ENCODE data around the gene MLLT3.

Gene MLLT3

DNA sequence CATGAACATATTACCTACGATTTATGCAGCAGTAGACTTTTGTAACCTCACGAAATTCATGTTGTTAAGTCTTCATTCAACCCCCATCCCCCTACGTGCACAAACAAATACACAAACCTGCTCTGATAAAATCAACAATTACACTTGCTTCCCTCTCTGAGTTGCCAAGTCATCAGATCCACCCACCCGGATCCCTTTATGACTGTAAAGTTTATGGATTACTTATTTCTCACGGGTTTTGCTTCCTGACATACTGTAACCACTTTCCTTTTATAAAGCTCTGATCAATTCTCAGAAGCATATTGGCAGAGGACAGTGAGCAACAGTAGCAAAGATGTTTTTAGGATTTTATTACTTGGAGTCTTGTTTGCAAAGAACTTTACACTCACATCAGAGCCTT lies 70.5 kb downstream of the MLLT3 start:
- DNase-seq (ENCODE audit: low spot score): peak; percentile 53
- Mint-ChIP-seq H3K27ac (peak overlapping the region; percentile 9), H3K36me3 (ENCODE audit: low read depth) (peaks cover 12% of the 10 kb centered on the region), H3K27me3 (ENCODE audit: low read depth) (no peaks in the 10 kb centered on the region), H3K4me3 (peak overlapping the region; percentile 57), H3K9me3 (no peaks in the 10 kb centered on the region), H3K4me1 (ENCODE audit: low read depth) (peaks cover 57% of the 10 kb centered on the region)

GRCh38 chr9:20551236-20551635 lies 71.1 kb downstream of the MLLT3 start:
- H3K4me1 Mint-ChIP-seq (ENCODE audit: low read depth): peaks cover 57% of the 10 kb centered on the region
- H3K36me3 Mint-ChIP-seq (ENCODE audit: low read depth): peaks cover 12% of the 10 kb centered on the region
- H3K4me3 Mint-ChIP-seq: peak overlapping the region; percentile 57
- H3K27me3 Mint-ChIP-seq (ENCODE audit: low read depth): no peaks in the 10 kb centered on the region
- no peaks in the 10 kb centered on the region for H3K9me3 Mint-ChIP-seq
- no peak for DNase-seq (ENCODE audit: low spot score)
- H3K27ac Mint-ChIP-seq: no peak overlapping the region

GRCh38 chr9:20550326-20550725 lies 72.0 kb downstream of the MLLT3 start:
- H3K9me3 Mint-ChIP-seq: no peaks in the 10 kb centered on the region
- no peak for DNase-seq (ENCODE audit: low spot score)
- peaks cover 12% of the 10 kb centered on the region for H3K36me3 Mint-ChIP-seq (ENCODE audit: low read depth)
- H3K27ac Mint-ChIP-seq: no peak overlapping the region
- H3K27me3 Mint-ChIP-seq (ENCODE audit: low read depth): no peaks in the 10 kb centered on the region
- peaks cover 55% of the 10 kb centered on the region for H3K4me1 Mint-ChIP-seq (ENCODE audit: low read depth)
- no peak overlapping the region for H3K4me3 Mint-ChIP-seq

GRCh38 chr9:20549053-20549452 lies 73.2 kb downstream of the MLLT3 start:
- DNase-seq (ENCODE audit: low spot score): no peak
- Mint-ChIP-seq H3K27ac (no peak overlapping the region), H3K27me3 (ENCODE audit: low read depth) (no peaks in the 10 kb centered on the region), H3K4me1 (ENCODE audit: low read depth) (peaks cover 44% of the 10 kb centered on the region), H3K9me3 (no peaks in the 10 kb centered on the region), H3K4me3 (no peak overlapping the region), H3K36me3 (ENCODE audit: low read depth) (peaks cover 18% of the 10 kb centered on the region)

- no peaks in the 10 kb centered on the region for H3K27me3 Mint-ChIP-seq (ENCODE audit: low read depth)
- H3K4me1 Mint-ChIP-seq (ENCODE audit: low read depth): peaks cover 18% of the 10 kb centered on the region
- no peak overlapping the region for H3K4me3 Mint-ChIP-seq
- peaks cover 45% of the 10 kb centered on the region for H3K36me3 Mint-ChIP-seq (ENCODE audit: low read depth)
- H3K27ac Mint-ChIP-seq: no peak overlapping the region
- DNase-seq (ENCODE audit: low spot score): no peak
- H3K9me3 Mint-ChIP-seq: peaks cover 25% of the 10 kb centered on the region
These were observed 77.2 kb downstream of the MLLT3 start for GRCh38 chr9:20545023-20545622.

GRCh38 chr9:20540169-20540863 lies 82.0 kb downstream of the MLLT3 start:
- peaks cover 48% of the 10 kb centered on the region for H3K36me3 Mint-ChIP-seq (ENCODE audit: low read depth)
- no peak overlapping the region for H3K27ac Mint-ChIP-seq
- peaks cover 17% of the 10 kb centered on the region for H3K4me1 Mint-ChIP-seq (ENCODE audit: low read depth)
- H3K4me3 Mint-ChIP-seq: no peak overlapping the region
- no peaks in the 10 kb centered on the region for H3K27me3 Mint-ChIP-seq (ENCODE audit: low read depth)
- DNase-seq (ENCODE audit: low spot score): no peak
- H3K9me3 Mint-ChIP-seq: peaks cover 37% of the 10 kb centered on the region

GRCh38 chr9:20538956-20539355 lies 83.3 kb downstream of the MLLT3 start:
- peaks cover 20% of the 10 kb centered on the region for H3K4me1 Mint-ChIP-seq (ENCODE audit: low read depth)

GRCh38 chr9:20538092-20538491 lies 84.2 kb downstream of the MLLT3 start:
- H3K9me3 Mint-ChIP-seq: peaks cover 33% of the 10 kb centered on the region
- no peaks in the 10 kb centered on the region for H3K27me3 Mint-ChIP-seq (ENCODE audit: low read depth)
- H3K4me3 Mint-ChIP-seq: no peak overlapping the region
- H3K36me3 Mint-ChIP-seq (ENCODE audit: low read depth): peaks cover 37% of the 10 kb centered on the region
- peaks cover 16% of the 10 kb centered on the region for H3K4me1 Mint-ChIP-seq (ENCODE audit: low read depth)
- no peak overlapping the region for H3K27ac Mint-ChIP-seq
- DNase-seq (ENCODE audit: low spot score): no peak

More at GRCh38 chr9:20538956-20539355, 83.3 kb downstream of the MLLT3 start:
- Mint-ChIP-seq H3K36me3 (ENCODE audit: low read depth) (peaks cover 41% of the 10 kb centered on the region), H3K27ac (no peak overlapping the region), H3K27me3 (ENCODE audit: low read depth) (no peaks in the 10 kb centered on the region), H3K4me3 (no peak overlapping the region), H3K9me3 (peaks cover 37% of the 10 kb centered on the region)
- DNase-seq (ENCODE audit: low spot score): no peak

DNA sequence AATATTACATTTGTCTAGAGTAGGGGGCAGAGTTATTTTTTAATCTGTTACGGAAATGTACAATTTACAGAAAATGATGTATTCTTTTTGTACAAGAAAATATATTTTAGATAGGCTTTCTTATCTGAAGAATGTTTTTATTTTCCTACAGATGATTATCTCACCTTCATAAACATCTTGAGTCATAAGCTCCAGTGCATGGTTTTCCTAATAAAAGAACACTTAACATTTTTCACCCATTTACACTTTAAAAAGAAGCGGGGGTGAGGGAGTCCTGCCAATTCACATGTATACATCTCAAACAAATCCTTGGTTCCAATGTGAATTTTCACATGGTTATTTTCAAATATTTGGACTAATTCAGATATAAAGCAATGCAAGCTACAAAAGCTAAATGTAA lies 85.0 kb downstream of the MLLT3 start:
- Mint-ChIP-seq H3K9me3 (peaks cover 26% of the 10 kb centered on the region), H3K4me1 (ENCODE audit: low read depth) (peaks cover 14% of the 10 kb centered on the region), H3K27me3 (ENCODE audit: low read depth) (no peaks in the 10 kb centered on the region), H3K36me3 (ENCODE audit: low read depth) (peaks cover 32% of the 10 kb centered on the region), H3K27ac (no peak overlapping the region), H3K4me3 (no peak overlapping the region)
- no peak for DNase-seq (ENCODE audit: low spot score)

DNA sequence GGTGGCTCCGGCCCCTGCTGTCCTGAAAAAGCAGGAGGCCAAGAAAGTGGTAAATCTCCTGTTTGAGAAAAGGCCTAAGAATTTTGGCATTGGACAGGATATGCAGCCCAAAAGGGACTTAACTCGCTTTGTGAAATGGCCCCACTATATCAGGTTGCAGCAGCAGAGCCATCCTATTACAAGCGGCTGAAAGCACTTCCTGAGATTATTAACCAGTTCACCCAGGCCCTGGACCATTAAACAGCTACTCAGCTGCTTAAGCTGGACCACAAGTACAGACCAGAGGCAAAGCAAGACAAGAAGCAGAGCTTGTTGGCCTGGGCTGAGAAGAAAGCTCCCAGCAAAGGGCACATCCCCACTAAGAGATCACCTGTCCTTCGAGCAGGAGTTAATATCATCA lies 89.7 kb downstream of the MLLT3 start:
- Mint-ChIP-seq H3K36me3 (ENCODE audit: low read depth) (peaks cover 7% of the 10 kb centered on the region), H3K4me3 (no peak overlapping the region), H3K9me3 (no peaks in the 10 kb centered on the region), H3K27ac (no peak overlapping the region), H3K4me1 (ENCODE audit: low read depth) (peaks cover 42% of the 10 kb centered on the region), H3K27me3 (ENCODE audit: low read depth) (no peaks in the 10 kb centered on the region)
- DNase-seq (ENCODE audit: low spot score): no peak

DNA sequence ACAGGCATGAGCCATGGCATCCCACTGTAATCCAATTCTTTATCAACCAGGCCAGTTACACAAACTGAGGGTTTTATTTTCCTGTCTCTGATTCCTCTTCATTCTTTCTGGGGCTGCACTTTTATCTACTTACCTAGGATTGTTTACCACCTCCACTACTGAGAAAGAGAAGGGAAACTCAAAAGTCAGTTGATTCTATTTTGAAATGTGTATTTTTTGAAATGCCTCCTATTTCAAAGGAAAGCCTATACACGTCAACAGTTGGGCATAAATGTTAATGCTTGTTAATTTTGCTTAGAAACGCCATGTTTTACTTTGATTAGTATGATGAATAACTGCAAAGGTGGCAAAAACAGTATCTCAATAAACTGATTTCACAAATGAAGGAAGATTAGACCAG lies 92.5 kb downstream of the MLLT3 start:
- Mint-ChIP-seq H3K9me3 (no peaks in the 10 kb centered on the region), H3K36me3 (ENCODE audit: low read depth) (peaks cover 7% of the 10 kb centered on the region), H3K4me3 (peak overlapping the region; percentile 27), H3K4me1 (ENCODE audit: low read depth) (peaks cover 50% of the 10 kb centered on the region), H3K27me3 (ENCODE audit: low read depth) (no peaks in the 10 kb centered on the region), H3K27ac (peak overlapping the region; percentile 39)
- DNase-seq (ENCODE audit: low spot score): no peak

- Mint-ChIP-seq H3K27me3 (ENCODE audit: low read depth) (no peaks in the 10 kb centered on the region), H3K4me1 (ENCODE audit: low read depth) (peaks cover 60% of the 10 kb centered on the region), H3K27ac (peak overlapping the region; percentile 12), H3K4me3 (peak overlapping the region; percentile 24), H3K36me3 (ENCODE audit: low read depth) (peaks cover 5% of the 10 kb centered on the region), H3K9me3 (no peaks in the 10 kb centered on the region)
- DNase-seq (ENCODE audit: low spot score): no peak
These were observed 94.0 kb downstream of the MLLT3 start for GRCh38 chr9:20528253-20528652.

GRCh38 chr9:20526500-20527319 lies 95.6 kb downstream of the MLLT3 start:
- Mint-ChIP-seq H3K27me3 (ENCODE audit: low read depth) (no peaks in the 10 kb centered on the region), H3K36me3 (ENCODE audit: low read depth) (peaks cover 8% of the 10 kb centered on the region), H3K4me1 (ENCODE audit: low read depth) (peaks cover 65% of the 10 kb centered on the region), H3K9me3 (no peaks in the 10 kb centered on the region), H3K27ac (no peak overlapping the region), H3K4me3 (no peak overlapping the region)
- no peak for DNase-seq (ENCODE audit: low spot score)

GRCh38 chr9:20524776-20525175 lies 97.5 kb downstream of the MLLT3 start:
- Mint-ChIP-seq H3K27me3 (ENCODE audit: low read depth) (no peaks in the 10 kb centered on the region), H3K36me3 (ENCODE audit: low read depth) (peaks cover 3% of the 10 kb centered on the region), H3K27ac (no peak overlapping the region), H3K4me1 (ENCODE audit: low read depth) (peaks cover 51% of the 10 kb centered on the region), H3K9me3 (no peaks in the 10 kb centered on the region), H3K4me3 (no peak overlapping the region)
- DNase-seq (ENCODE audit: low spot score): no peak
